ENCODE results near the gene ITM2C.

Gene ITM2C

DNA sequence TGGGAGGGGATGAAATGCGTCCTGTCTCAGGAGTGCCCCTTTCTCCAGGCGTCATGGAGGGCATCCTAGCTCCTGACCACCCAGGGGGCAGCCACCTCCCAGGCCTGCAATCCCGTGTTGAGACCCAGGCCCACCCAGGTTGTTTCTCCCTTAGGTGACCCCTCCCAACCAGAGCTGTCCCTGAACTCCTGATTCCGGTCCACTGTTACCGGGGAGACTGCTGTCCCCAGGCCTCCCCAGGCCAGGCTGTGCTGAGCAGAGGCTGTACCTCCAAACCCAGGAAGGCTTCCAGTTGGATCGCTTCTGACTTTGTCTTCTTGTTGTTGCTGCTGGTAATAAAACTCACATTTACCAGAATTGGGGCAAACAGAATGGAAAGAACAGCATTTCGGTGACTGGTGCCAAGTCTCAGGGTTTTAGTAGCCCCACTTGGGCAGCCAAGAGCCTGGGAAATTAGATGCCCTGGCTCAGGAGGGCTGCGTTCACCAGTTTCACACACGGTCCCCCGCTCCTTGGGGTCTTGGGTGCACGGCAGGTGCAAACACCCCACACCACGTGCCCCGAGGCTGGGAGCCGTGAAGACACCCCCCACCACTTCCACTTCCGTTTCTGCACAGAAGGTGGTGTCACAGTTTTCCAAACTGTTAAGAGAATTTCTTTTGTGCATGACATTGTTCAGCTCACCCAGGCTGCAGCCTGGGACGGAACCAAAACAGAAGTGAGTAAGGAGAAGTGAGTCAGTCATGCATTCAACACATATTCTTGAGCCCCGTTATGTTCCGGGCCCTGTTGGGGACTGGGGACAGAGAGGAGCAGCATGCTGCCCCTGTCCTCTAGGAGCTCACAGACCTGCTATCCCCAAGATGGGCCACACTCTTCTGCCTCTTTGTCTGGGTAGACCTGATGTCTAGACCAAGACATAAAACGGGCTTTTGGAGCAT, 29.4 kb downstream of the ITM2C start:
- DNase-seq = no peak

GRCh38 chr2:230895536-230896345, 31.0 kb downstream of the ITM2C start:
- no peak for DNase-seq

GRCh38 chr2:230896346-230897115, 31.8 kb downstream of the ITM2C start:
- no peak for DNase-seq

DNA sequence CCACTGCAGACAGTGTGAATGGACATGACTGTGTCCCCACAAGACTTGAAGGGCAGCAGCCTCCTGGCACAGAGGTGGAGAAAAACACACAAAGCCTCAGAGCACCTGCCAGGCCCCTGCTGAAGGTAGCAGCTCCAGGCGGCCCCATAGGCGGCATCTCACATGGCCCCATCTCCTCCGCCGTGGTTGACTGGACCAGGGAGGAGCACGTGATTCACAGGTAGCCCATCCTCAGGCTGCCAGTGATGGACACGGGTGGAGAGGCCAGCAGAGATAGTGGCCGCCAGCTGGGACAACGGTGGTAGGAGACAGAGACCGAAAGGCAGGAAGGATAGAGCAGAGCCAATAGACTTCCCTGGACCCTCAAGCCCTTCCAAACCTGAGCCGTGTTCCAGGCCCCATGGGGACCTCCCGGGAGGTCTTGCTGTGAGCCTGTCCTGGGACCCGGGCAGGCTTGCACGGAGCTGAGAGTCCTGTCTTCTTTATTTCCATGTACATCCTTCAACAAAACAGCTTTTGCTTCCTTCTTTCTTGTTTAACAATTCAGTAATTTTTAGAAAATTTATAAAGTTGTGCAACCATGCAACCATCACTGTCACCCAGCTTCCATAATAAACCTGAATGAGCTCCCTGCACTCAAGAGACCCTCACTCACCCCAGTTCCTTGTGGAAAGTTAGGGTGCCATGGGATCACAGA, 33.4 kb downstream of the ITM2C start:
- DNase-seq = no peak

DNA sequence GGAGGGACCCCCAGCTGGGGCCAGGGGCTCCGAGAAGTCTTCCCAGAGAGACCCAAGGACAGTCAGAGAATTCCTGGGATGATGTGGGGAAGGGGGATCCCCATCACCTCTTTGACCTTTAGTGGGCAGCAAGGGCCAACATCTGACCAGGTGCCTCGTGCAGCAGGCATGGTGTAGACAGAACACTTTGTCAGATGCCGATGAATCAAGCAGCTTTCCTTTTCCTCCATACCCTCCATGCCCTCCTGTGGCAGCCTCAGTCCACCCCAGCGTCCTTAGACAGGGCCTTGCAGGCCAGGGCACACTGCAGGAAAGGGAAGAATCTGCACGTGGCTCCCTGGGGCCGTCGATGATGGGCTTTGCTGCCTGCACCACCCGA, 34.0 kb downstream of the ITM2C start:
- no peak for DNase-seq

DNA sequence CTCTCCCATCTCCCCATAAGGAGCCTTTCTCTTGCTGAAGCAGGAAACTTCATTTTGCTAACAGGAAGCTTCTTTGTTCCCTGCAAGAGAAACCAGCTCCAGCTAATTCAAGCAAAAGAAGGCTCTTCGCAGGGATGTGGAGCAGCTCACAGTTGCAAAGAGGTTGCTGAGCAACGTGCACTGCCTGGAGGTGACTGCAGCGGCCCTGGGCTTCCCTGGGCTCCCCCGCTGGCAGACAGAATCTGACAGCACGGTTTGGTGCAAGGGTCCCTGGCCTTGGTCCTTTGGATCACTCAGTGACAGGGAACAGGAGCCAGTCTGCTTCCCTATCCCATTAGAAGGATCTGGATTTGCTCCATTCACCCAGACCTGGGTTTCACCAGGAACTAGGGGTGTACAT, 34.5 kb downstream of the ITM2C start:
- no peak for DNase-seq

- no peak for DNase-seq
These were observed 35.0 kb downstream of the ITM2C start for GRCh38 chr2:230899786-230900185.

GRCh38 chr2:230900336-230900995, 35.7 kb downstream of the ITM2C start:
- DNase-seq = no peak

DNA sequence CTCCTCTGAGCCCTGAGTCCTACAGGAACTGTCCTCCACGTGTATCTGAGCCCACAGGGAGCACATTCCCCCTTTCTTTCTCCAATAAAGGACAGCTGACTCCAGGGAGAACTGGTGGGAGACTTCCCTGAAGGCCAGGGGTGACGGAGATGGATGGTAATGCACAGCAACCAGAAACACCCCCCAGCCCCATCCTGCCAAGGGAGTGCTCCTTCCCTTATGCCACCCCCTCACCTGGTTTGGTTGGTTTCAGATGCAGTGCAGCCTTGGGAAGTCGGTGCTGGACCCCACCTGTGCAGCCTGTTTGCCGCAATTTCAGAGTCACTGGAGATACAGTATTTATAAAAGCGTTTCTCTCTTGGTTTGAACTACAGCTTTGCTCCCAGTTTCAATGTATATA, 36.3 kb downstream of the ITM2C start:
- DNase-seq = no peak

DNA sequence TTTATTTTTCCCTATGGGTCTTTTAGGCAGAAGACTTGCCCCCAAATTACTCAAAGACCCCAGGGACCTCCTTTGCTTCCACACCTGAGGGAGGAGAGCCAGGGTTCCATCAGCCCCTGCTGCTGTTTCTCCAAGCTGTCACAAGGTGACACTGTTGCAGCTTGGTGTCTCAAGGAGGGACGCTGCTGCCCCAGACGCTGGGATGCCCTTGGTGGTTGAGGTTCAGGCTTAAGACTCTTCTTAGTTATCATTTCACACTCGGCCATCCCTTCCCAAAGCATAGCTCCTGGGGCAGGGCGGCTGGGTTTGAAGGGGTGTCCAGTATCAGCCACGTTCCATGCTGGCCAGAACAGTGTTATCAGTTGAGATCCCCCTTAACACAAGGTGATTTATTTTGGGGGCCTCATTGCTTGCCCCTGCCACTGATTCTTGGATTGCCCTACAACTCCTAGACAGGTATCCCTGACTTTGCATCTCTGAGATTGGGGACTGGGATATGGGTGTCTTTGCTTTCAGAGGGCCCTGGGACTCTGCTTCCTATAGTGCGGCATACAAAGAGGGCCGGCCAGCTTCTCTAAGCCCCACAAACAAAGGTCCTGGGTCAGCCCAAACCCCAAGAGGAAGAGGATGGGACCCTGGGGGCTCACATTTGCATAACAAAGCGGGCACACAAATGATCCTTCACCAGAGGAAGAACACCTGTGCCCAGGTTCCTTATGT, 37.6 kb downstream of the ITM2C start:
- peak; percentile 60 for DNase-seq

GRCh38 chr2:230903231-230904150, 38.7 kb downstream of the ITM2C start:
- no peak for DNase-seq

GRCh38 chr2:230904856-230905447, 40.2 kb downstream of the ITM2C start:
- DNase-seq = no peak

DNA sequence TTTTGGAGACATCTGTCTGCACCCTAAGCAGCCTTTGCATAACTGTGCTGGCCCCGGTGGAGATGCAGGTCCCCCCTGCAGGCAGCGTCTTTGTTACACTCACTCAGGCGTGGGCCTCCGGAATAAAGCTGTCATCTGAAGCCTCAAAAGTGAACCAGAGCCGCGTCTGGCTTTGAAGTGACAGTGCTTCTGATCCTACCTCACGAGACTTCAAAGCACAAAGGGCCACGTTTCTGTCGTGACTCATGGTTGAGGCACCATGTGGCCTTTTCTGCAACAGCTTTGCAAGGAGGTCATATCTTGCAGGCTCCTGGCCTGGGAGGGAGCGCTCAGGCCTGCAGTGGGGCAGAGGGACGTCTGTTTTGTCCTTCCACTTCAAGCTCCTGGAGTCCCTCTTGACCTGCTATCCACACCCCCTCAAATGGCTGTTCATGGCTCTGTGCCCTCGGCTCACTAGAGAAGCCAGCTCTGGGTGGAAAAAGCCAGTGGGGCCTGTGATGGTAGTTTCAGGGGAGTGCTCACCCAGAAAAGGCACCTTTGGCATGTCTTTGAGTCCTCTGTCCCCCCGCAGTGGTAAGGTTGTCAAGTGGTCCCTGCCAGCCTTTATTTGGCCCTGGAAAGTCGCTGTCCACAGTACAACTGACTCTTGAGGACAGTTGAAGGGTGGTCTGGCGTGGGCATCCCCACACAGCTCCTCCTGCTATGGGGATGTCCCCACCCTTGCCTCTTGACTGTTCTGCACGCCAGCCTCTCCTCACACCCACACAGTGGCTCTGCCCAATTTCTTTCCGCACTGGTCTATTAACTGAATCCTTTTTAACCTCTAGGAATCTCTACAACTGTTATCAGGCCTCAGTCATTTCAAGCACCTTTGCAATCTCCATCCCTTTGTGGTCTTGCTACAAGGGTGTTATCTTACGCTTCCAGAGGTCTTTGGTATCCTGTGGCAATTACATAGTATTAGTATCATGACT, 41.0 kb downstream of the ITM2C start:
- no peak for DNase-seq

- no peak for DNase-seq
These were observed 41.9 kb downstream of the ITM2C start for GRCh38 chr2:230906471-230907230.

DNA sequence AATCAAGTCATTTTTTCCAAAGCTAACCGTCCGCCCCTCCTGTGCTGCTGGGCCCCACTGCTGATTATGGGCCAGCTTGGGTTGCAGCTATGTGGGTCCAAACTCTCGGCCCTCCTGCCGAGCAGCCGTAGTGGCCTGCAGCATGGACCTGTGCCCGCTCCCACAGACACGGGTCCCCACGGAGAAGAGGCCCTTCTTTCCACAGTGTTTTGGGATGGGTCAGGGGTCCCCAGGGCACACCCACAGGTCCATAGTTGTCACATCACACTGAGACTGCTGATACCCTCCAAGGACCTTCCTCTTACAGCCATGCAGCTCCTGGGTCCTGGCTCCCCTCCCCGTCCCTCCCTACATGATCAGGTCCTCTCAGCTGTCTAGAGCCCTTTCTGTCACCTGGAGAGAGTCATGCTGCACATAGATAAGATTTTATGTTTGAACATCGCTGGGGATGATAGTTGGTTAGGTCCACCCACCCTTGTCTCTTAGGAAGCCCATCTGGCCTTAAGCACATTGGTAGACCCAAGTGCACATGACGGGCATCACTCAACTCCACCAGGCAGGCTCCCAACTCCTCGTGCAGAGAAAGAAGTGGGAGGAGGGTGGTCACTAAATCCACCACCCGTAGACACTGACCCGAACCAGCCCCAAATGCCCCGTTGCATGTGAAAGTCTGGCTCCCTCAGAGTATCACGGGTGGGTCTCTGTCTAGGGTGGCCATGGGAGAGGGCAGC, 42.8 kb downstream of the ITM2C start:
- DNase-seq = no peak

GRCh38 chr2:230908092-230908594, 43.4 kb downstream of the ITM2C start:
- no peak for DNase-seq
